Ishikawa (cell line): ENCODE data around the gene LPP.

Experiments used
- CEBPB ChIP-seq: IDR thresholded peaks from 2 replicates; pipeline ENCODE4 v1.6.1; 2012
- CREB1 ChIP-seq: IDR thresholded peaks from 2 replicates; pipeline ENCODE4 v1.6.1; 2012; ENCODE audit warnings: low read depth
- EGR1 ChIP-seq: IDR thresholded peaks from 2 replicates; pipeline ENCODE4 v1.6.1; 2012
- EP300 ChIP-seq: IDR thresholded peaks from 2 replicates; pipeline ENCODE4 v1.6.1; 2012; ENCODE audit warnings: borderline replicate concordance
- FOXM1 ChIP-seq: IDR thresholded peaks from 2 replicates; pipeline ENCODE4 v1.6.1; 2012; ENCODE audit warnings: low read depth, borderline replicate concordance
- MAX ChIP-seq: IDR thresholded peaks from 2 replicates; pipeline ENCODE4 v1.6.1; 2012
- NFIC ChIP-seq: IDR thresholded peaks from 2 replicates; pipeline ENCODE4 v1.6.1; 2012
- RAD21 ChIP-seq: IDR thresholded peaks from 2 replicates; pipeline ENCODE4 v1.6.1; 2012; ENCODE audit warnings: low read depth
- REST ChIP-seq: IDR thresholded peaks from 2 replicates; pipeline ENCODE4 v1.6.1; 2012; ENCODE audit warnings: low read depth, mild to moderate bottlenecking
- TAF1 ChIP-seq: IDR thresholded peaks from 2 replicates; pipeline ENCODE4 v1.6.1; 2012; ENCODE audit warnings: low read depth, mild to moderate bottlenecking
- TCF12 ChIP-seq: IDR thresholded peaks from 2 replicates; pipeline ENCODE4 v1.6.1; 2012; ENCODE audit warnings: low read depth
- TEAD4 ChIP-seq: IDR thresholded peaks from 2 replicates; pipeline ENCODE4 v1.6.1; 2012
- USF1 ChIP-seq: IDR thresholded peaks from 2 replicates; pipeline ENCODE4 v1.6.1; 2012
- YY1 ChIP-seq: IDR thresholded peaks from 2 replicates; pipeline ENCODE4 v1.6.1; 2012; ENCODE audit warnings: low read depth
- ZBTB7A ChIP-seq: IDR thresholded peaks from 2 replicates; pipeline ENCODE4 v1.6.1; 2012; ENCODE audit warnings: low read depth

The LPP gene

GRCh38 chr3:188870431-188870830 lies 716.5 kb downstream of the LPP start:
- TF ChIP-seq USF1 (no peak), CEBPB (no peak), REST (no peak), CREB1 (no peak), EP300 (no peak), RAD21 (no peak), TAF1 (no peak), TEAD4 (no peak), MAX (no peak), TCF12 (no peak), FOXM1 (no peak)

- TF ChIP-seq EGR1: no peak
- TF ChIP-seq CREB1: no peak
- no peak for TF ChIP-seq CEBPB
- TF ChIP-seq YY1: no peak
- no peak for TF ChIP-seq USF1
- no peak for TF ChIP-seq TEAD4
Measured at GRCh38 chr3:188874576-188874975, 720.6 kb downstream of the LPP start.

GRCh38 chr3:188875413-188875812 lies 721.5 kb downstream of the LPP start:
- TF ChIP-seq TCF12: no peak
- TF ChIP-seq REST: no peak
- no peak for TF ChIP-seq YY1
- no peak for TF ChIP-seq RAD21
- no peak for TF ChIP-seq USF1
- TF ChIP-seq CEBPB: no peak
- no peak for TF ChIP-seq TEAD4
- no peak for TF ChIP-seq TAF1
- no peak for TF ChIP-seq CREB1
- TF ChIP-seq EP300: no peak
- no peak for TF ChIP-seq FOXM1
- TF ChIP-seq EGR1: no peak
- TF ChIP-seq MAX: no peak
- no peak for TF ChIP-seq NFIC
- TF ChIP-seq ZBTB7A: no peak

- no peak for TF ChIP-seq TCF12
- no peak for TF ChIP-seq TAF1
- TF ChIP-seq YY1: no peak
Measured at GRCh38 chr3:188876370-188876769, 722.4 kb downstream of the LPP start.

GRCh38 chr3:188877381-188877780 lies 723.4 kb downstream of the LPP start:
- no peak for TF ChIP-seq YY1
- TF ChIP-seq CEBPB: no peak

- TF ChIP-seq ZBTB7A: no peak
- TF ChIP-seq CREB1: no peak
Measured at GRCh38 chr3:188878076-188878475, 724.1 kb downstream of the LPP start.

GRCh38 chr3:188881954-188882641 lies 728.1 kb downstream of the LPP start:
- TF ChIP-seq MAX (no peak), EGR1 (no peak), FOXM1 (peak; percentile 53; the same call in 1 of the 2 replicates), TCF12 (no peak), NFIC (peak; percentile 57), TEAD4 (peak; percentile 77; the same call in 1 of the 2 replicates), RAD21 (no peak), CREB1 (peak; percentile 19; the same call in 1 of the 2 replicates), CEBPB (peak; percentile 74), EP300 (peak; percentile 54; the same call in 1 of the 2 replicates), YY1 (no peak)
